Neural cell (in vitro differentiated cells): ENCODE data around the gene CASZ1. TPM values are rescaled to one million over a fixed set of nuclear protein-coding genes. Genes with fewer than 3 reads are reported as not detected.

ENCODE experiments used
- H2AFZ ChIP-seq: fragments of 200-600, 300-800 bp; sonication (generic), shearing (Covaris generic); 2 replicates; pipeline ENCODE4 v1.6.0; 2014; ENCODE audit warnings: low read depth, mild to moderate bottlenecking, antibody characterized with exemption, low read length, moderate library complexity
- H3F3A ChIP-seq: fragments of 200-600 bp; shearing (Covaris generic); 2 replicates; pipeline ENCODE4 v1.6.1; 2016; ENCODE audit warnings: mild to moderate bottlenecking, moderate library complexity, mixed read lengths, antibody characterized with exemption, low read length; ENCODE audit not compliant: insufficient read depth, poor library complexity, severe bottlenecking
- H3K27ac ChIP-seq: fragments of 200-600, 300-800 bp; sonication (generic), shearing (Covaris generic); 2 replicates; pipeline ENCODE4 v1.5.1; 2014; ENCODE audit warnings: mild to moderate bottlenecking, low read length, moderate library complexity
- H3K27me3 ChIP-seq: fragments of 300-800, 200-600 bp; sonication (generic), shearing (Covaris generic); 2 replicates; pipeline ENCODE4 v1.6.0; 2014; ENCODE audit warnings: mild to moderate bottlenecking, low read depth, low read length, moderate library complexity; ENCODE audit not compliant: insufficient read depth
- H3K36me3 ChIP-seq: fragments of 300-800, 200-600 bp; sonication (generic), shearing (Covaris generic); 2 replicates; pipeline ENCODE4 v1.5.1; 2014; ENCODE audit warnings: mild to moderate bottlenecking, antibody characterized with exemption, low read length, moderate library complexity; ENCODE audit not compliant: insufficient read depth
- H3K4me2 ChIP-seq: fragments of 300-800, 200-600 bp; sonication (generic), shearing (Covaris generic); 2 replicates; pipeline ENCODE4 v1.6.0; 2014; ENCODE audit warnings: mild to moderate bottlenecking, low read length
- H3K4me3 ChIP-seq: fragments of 300-800, 200-600 bp; sonication (generic), shearing (Covaris generic); 2 replicates; pipeline ENCODE4 v1.5.1; 2014; ENCODE audit warnings: mild to moderate bottlenecking, low read length, moderate library complexity
- H3K79me2 ChIP-seq: fragments of 200-600 bp; shearing (Covaris generic); replicated peaks from 2 replicates; pipeline ENCODE4 v1.6.0; 2014; ENCODE audit warnings: mild to moderate bottlenecking, low read length, moderate library complexity; ENCODE audit not compliant: insufficient read depth
- H3K9ac ChIP-seq: fragments of 300-800, 200-600 bp; sonication (generic), shearing (Covaris generic); 2 replicates; pipeline ENCODE4 v1.6.1; 2016; ENCODE audit warnings: mild to moderate bottlenecking, low read length, mixed read lengths
- H3K9me2 ChIP-seq: fragments of 200-600 bp; shearing (Covaris generic); 2 replicates; pipeline ENCODE4 v1.6.1; 2016; ENCODE audit warnings: mild to moderate bottlenecking, low read length, mixed read lengths; ENCODE audit not compliant: insufficient read depth
- H3K9me3 ChIP-seq: fragments of 200-600, 300-800 bp; sonication (generic), shearing (Covaris generic); 2 replicates; pipeline ENCODE4 v1.6.1; 2016; ENCODE audit warnings: mild to moderate bottlenecking, mixed run types, low read length, moderate library complexity, mixed read lengths
- H4K20me1 ChIP-seq: fragments of 200-600 bp; shearing (Covaris generic); 2 replicates; pipeline ENCODE4 v1.6.1; 2016; ENCODE audit warnings: mild to moderate bottlenecking, mixed run types; ENCODE audit not compliant: insufficient read depth
- CTCF ChIP-seq: fragments of 450-650 bp; IDR thresholded peaks from 2 replicates; pipeline ENCODE4 v1.5.1; 2014; ENCODE audit warnings: antibody characterized with exemption, mild to moderate bottlenecking, moderate library complexity; ENCODE audit not compliant: poor library complexity, severe bottlenecking
- EP300 ChIP-seq: fragments of 450-650 bp; conservative IDR thresholded peaks from 2 replicates; pipeline ENCODE4 v1.6.1; 2014; ENCODE audit warnings: antibody characterized with exemption, mild to moderate bottlenecking, moderate library complexity; ENCODE audit not compliant: poor library complexity, severe bottlenecking
- EZH2 ChIP-seq: fragments of 200-600, 300-800 bp; shearing (Covaris generic), sonication (generic); IDR thresholded peaks from 2 replicates; pipeline ENCODE4 v1.6.1; 2014; ENCODE audit warnings: antibody characterized with exemption, low read length, borderline replicate concordance, mild to moderate bottlenecking; ENCODE audit not compliant: insufficient read depth, poor library complexity, severe bottlenecking
- MXI1 ChIP-seq: fragments of 450-650 bp; conservative IDR thresholded peaks from 2 replicates; pipeline ENCODE4 v1.6.1; 2014; ENCODE audit warnings: antibody characterized with exemption, mild to moderate bottlenecking; ENCODE audit not compliant: poor library complexity, severe bottlenecking
- POLR2AphosphoS5 ChIP-seq: IDR thresholded peaks from 2 replicates; pipeline ENCODE4 v1.6.1; 2012
- RAD21 ChIP-seq: fragments of 450-650 bp; conservative IDR thresholded peaks from 2 replicates; pipeline ENCODE4 v1.6.1; 2014; ENCODE audit warnings: antibody characterized with exemption, mild to moderate bottlenecking, moderate library complexity
- SMC3 ChIP-seq: fragments of 450-650 bp; conservative IDR thresholded peaks from 2 replicates; pipeline ENCODE4 v1.6.1; 2014; ENCODE audit warnings: antibody characterized with exemption, mild to moderate bottlenecking, moderate library complexity; ENCODE audit not compliant: poor library complexity
- TAF1 ChIP-seq: IDR thresholded peaks from 2 replicates; pipeline ENCODE4 v1.6.1; 2012; ENCODE audit warnings: low read depth
- polyA plus RNA-seq: library from polyadenylated mRNA; depleted of rRNA; stranded (reverse); fragments of >200 nt; gene quantifications from 2 replicates; pipeline ENCODE4 v1.2.3, GENCODE V29; 2014
- TF ChIP-seq, protein P1 (sequence below): IDR thresholded peaks from 2 replicates; pipeline ENCODE4 v1.6.1; 2012; ENCODE audit warnings: borderline replicate concordance

CASZ1 gene
- polyA plus RNA-seq, 1 donor from 2014 or later, result 0.27 TPM

DNA sequence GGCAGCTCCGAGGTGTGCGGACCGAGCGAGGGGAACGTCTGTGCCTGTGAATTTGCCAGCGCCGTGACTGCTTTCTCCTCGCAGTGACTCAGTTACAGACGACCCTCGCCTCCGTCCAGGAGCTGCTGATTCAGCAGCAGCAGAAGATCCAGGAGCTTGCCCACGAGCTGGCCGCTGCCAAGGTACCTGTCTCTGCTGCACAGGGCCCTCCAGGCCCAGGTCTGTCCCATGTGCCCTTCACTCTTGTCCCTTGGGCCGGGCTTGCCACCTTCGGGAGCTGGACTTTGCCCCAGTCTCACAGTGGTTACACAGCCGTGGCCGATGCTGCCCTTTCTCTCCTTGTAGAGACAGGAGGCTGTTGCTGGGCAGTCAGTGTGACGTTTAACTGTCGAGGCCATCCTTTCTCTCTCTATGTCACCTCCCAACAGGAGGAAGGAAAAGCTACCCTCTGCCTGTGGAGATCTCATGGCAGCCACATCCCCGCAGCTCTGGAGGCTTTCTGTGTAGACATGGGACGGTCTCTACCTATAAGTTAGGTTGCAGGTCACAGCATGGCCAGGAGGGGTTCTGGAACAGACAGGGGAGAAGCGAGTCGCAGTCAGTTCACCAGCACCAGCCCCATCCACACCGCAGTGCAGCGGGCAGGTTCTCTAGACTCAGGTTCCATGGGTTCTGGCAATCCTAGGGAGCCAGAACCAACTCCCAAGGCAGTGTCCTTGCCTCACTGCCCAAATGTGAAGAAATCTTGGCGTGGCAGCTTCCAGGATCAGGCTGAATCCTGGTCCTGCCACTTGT, 172.0 kb downstream of the CASZ1 start:
- Histone ChIP-seq H3K9me3 (no peaks in the 10 kb centered on the region), H3K36me3 (no peaks in the 10 kb centered on the region), H3K79me2 (no peaks in the 10 kb centered on the region), H3K27ac (no peak overlapping the region), H4K20me1 (no peaks in the 10 kb centered on the region), H2AFZ (no peak overlapping the region), H3K4me3 (no peak overlapping the region), H3K9ac (no peak overlapping the region), H3F3A (no peaks in the 10 kb centered on the region), H3K9me2 (no peaks in the 10 kb centered on the region), H3K27me3 (no peaks in the 10 kb centered on the region), H3K4me2 (no peak overlapping the region)
- TF ChIP-seq MXI1 (no peak), EZH2 (no peak), TAF1 (no peak), RAD21 (no peak), CTCF (no peak), SMC3 (no peak), EP300 (no peak), POLR2AphosphoS5 (no peak)
- TF ChIP-seq, protein P1, sequence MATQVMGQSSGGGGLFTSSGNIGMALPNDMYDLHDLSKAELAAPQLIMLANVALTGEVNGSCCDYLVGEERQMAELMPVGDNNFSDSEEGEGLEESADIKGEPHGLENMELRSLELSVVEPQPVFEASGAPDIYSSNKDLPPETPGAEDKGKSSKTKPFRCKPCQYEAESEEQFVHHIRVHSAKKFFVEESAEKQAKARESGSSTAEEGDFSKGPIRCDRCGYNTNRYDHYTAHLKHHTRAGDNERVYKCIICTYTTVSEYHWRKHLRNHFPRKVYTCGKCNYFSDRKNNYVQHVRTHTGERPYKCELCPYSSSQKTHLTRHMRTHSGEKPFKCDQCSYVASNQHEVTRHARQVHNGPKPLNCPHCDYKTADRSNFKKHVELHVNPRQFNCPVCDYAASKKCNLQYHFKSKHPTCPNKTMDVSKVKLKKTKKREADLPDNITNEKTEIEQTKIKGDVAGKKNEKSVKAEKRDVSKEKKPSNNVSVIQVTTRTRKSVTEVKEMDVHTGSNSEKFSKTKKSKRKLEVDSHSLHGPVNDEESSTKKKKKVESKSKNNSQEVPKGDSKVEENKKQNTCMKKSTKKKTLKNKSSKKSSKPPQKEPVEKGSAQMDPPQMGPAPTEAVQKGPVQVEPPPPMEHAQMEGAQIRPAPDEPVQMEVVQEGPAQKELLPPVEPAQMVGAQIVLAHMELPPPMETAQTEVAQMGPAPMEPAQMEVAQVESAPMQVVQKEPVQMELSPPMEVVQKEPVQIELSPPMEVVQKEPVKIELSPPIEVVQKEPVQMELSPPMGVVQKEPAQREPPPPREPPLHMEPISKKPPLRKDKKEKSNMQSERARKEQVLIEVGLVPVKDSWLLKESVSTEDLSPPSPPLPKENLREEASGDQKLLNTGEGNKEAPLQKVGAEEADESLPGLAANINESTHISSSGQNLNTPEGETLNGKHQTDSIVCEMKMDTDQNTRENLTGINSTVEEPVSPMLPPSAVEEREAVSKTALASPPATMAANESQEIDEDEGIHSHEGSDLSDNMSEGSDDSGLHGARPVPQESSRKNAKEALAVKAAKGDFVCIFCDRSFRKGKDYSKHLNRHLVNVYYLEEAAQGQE, result no peak

- H3K9me3 ChIP-seq, result no peaks in the 10 kb centered on the region
- no peak overlapping the region for H3K27ac ChIP-seq
- no peaks in the 10 kb centered on the region for H3K79me2 ChIP-seq
- no peak overlapping the region for H2AFZ ChIP-seq
- no peaks in the 10 kb centered on the region for H3K36me3 ChIP-seq
- no peak for TF ChIP-seq TAF1
- no peak for TF ChIP-seq EZH2
- TF ChIP-seq MXI1, result no peak
- TF ChIP-seq CTCF, result no peak
- no peak for TF ChIP-seq SMC3
- TF ChIP-seq, protein P1, result no peak
- no peak for TF ChIP-seq RAD21
- TF ChIP-seq POLR2AphosphoS5, result no peak
- no peak for TF ChIP-seq EP300
- no peaks in the 10 kb centered on the region for H3K9me2 ChIP-seq
- H3K27me3 ChIP-seq, result no peaks in the 10 kb centered on the region
- no peaks in the 10 kb centered on the region for H3F3A ChIP-seq
- no peaks in the 10 kb centered on the region for H4K20me1 ChIP-seq
- no peak overlapping the region for H3K4me3 ChIP-seq
- no peak overlapping the region for H3K4me2 ChIP-seq
- no peak overlapping the region for H3K9ac ChIP-seq
These were observed 172.7 kb downstream of the CASZ1 start for GRCh38 chr1:10623686-10624145.
